ENCODE data around the gene FREM3. TPM values are rescaled to one million over a fixed set of nuclear protein-coding genes. Genes with fewer than 3 reads are reported as not detected.
"Not testable (repeated sequence)": the region's sequence is repeated elsewhere in the genome, so short reads cannot be mapped to it uniquely, and the experiment has no call there.

The FREM3 gene
- total RNA-seq, 1 donor from 2014 or later, result not detected

GRCh38 chr4:143742834-143743233 lies 42.4 kb upstream of the FREM3 start:
- H3K27ac Mint-ChIP-seq, result no peak overlapping the region
- Histone ChIP-seq H2AFZ (replicated peaks) (no peak overlapping the region), H3K9me3 (ENCODE audit: low read depth) (no peaks in the 10 kb centered on the region), H3K9ac (no peak overlapping the region), H3K4me3 (no peak overlapping the region), H3K79me2 (ENCODE audit: low read depth) (no peaks in the 10 kb centered on the region), H3K27ac (no peak overlapping the region), H3K36me3 (no peaks in the 10 kb centered on the region), H3F3A (ENCODE audit: low read depth) (no peaks in the 10 kb centered on the region), H4K20me1 (ENCODE audit: low read depth) (no peaks in the 10 kb centered on the region), H3K27me3 (no peaks in the 10 kb centered on the region), H3K4me1 (no peaks in the 10 kb centered on the region), H3K4me2 (no peak overlapping the region)
- TF ChIP-seq EZH2phosphoT487 (IDR thresholded peaks at IDR 0.05), result no peak
- TF ChIP-seq CTCF (IDR thresholded peaks at IDR 0.05), result no peak
- TF ChIP-seq EZH2 (IDR thresholded peaks at IDR 0.05), result no peak
- no peak overlapping the region for H3K4me3 Mint-ChIP-seq
- no peak for DNase-seq (ENCODE audit: low spot score)
- H3K9me3 Mint-ChIP-seq, result no peaks in the 10 kb centered on the region
- no peaks in the 10 kb centered on the region for H3K36me3 Mint-ChIP-seq
- H3K27me3 Mint-ChIP-seq (ENCODE audit: insufficient read depth, low read depth), result no peaks in the 10 kb centered on the region
- H3K4me1 Mint-ChIP-seq, result no peaks in the 10 kb centered on the region

GRCh38 chr4:143736861-143737260 lies 36.4 kb upstream of the FREM3 start:
- H3K36me3 Mint-ChIP-seq, result no peaks in the 10 kb centered on the region
- Histone ChIP-seq H3K27me3 (no peaks in the 10 kb centered on the region), H4K20me1 (ENCODE audit: low read depth) (no peaks in the 10 kb centered on the region), H2AFZ (replicated peaks) (no peak overlapping the region), H3K79me2 (ENCODE audit: low read depth) (no peaks in the 10 kb centered on the region), H3K4me3 (no peak overlapping the region), H3K27ac (no peak overlapping the region), H3K36me3 (no peaks in the 10 kb centered on the region), H3K9me3 (ENCODE audit: low read depth) (no peaks in the 10 kb centered on the region), H3F3A (ENCODE audit: low read depth) (no peaks in the 10 kb centered on the region), H3K4me2 (no peak overlapping the region), H3K4me1 (no peaks in the 10 kb centered on the region), H3K9ac (no peak overlapping the region)
- no peak for TF ChIP-seq EZH2phosphoT487 (IDR thresholded peaks at IDR 0.05)
- TF ChIP-seq CTCF (IDR thresholded peaks at IDR 0.05), result no peak
- TF ChIP-seq EZH2 (IDR thresholded peaks at IDR 0.05), result no peak
- no peaks in the 10 kb centered on the region for H3K27me3 Mint-ChIP-seq (ENCODE audit: insufficient read depth, low read depth)
- no peaks in the 10 kb centered on the region for H3K9me3 Mint-ChIP-seq
- no peak for DNase-seq (ENCODE audit: low spot score)
- no peaks in the 10 kb centered on the region for H3K4me1 Mint-ChIP-seq
- H3K27ac Mint-ChIP-seq, result no peak overlapping the region
- H3K4me3 Mint-ChIP-seq, result no peak overlapping the region

- not testable (repeated sequence) for H3K9ac ChIP-seq; H3K27ac ChIP-seq; H2AFZ ChIP-seq (replicated peaks); H3K4me1 Mint-ChIP-seq; H4K20me1 ChIP-seq (ENCODE audit: low read depth); H3K4me2 ChIP-seq; H3K4me3 ChIP-seq; DNase-seq (ENCODE audit: low spot score); H3K4me1 ChIP-seq; H3K36me3 Mint-ChIP-seq; H3K9me3 ChIP-seq (ENCODE audit: low read depth); H3K9me3 Mint-ChIP-seq; H3K4me3 Mint-ChIP-seq; H3K79me2 ChIP-seq (ENCODE audit: low read depth); H3K36me3 ChIP-seq; H3K27me3 ChIP-seq; H3K27ac Mint-ChIP-seq; H3K27me3 Mint-ChIP-seq (ENCODE audit: insufficient read depth, low read depth); H3F3A ChIP-seq (ENCODE audit: low read depth)
These were observed 35.6 kb upstream of the FREM3 start for GRCh38 chr4:143736061-143736460.

- DNase-seq (ENCODE audit: low spot score), result no peak
These were observed 27.7 kb upstream of the FREM3 start for GRCh38 chr4:143728166-143728565.

More at GRCh38 chr4:143728166-143728565, 27.7 kb upstream of the FREM3 start:
- no peak overlapping the region for H3K9ac ChIP-seq
- H2AFZ ChIP-seq (replicated peaks), result no peak overlapping the region
- no peaks in the 10 kb centered on the region for H3K79me2 ChIP-seq (ENCODE audit: low read depth)
- Mint-ChIP-seq H3K9me3 (no peaks in the 10 kb centered on the region), H3K4me3 (no peak overlapping the region), H3K4me1 (no peaks in the 10 kb centered on the region), H3K27me3 (ENCODE audit: insufficient read depth, low read depth) (no peaks in the 10 kb centered on the region), H3K36me3 (no peaks in the 10 kb centered on the region), H3K27ac (no peak overlapping the region)
- H3K4me3 ChIP-seq, result no peak overlapping the region
- H3F3A ChIP-seq (ENCODE audit: low read depth), result no peaks in the 10 kb centered on the region
- no peaks in the 10 kb centered on the region for H3K36me3 ChIP-seq
- H3K27me3 ChIP-seq, result no peaks in the 10 kb centered on the region
- no peaks in the 10 kb centered on the region for H4K20me1 ChIP-seq (ENCODE audit: low read depth)
- no peak overlapping the region for H3K27ac ChIP-seq
- H3K4me2 ChIP-seq, result no peak overlapping the region
- H3K4me1 ChIP-seq, result no peaks in the 10 kb centered on the region
- no peak for TF ChIP-seq EZH2phosphoT487 (IDR thresholded peaks at IDR 0.05)
- no peak for TF ChIP-seq CTCF (IDR thresholded peaks at IDR 0.05)
- no peak for TF ChIP-seq EZH2 (IDR thresholded peaks at IDR 0.05)
- no peaks in the 10 kb centered on the region for H3K9me3 ChIP-seq (ENCODE audit: low read depth)
